MM.1S (cell line): ENCODE data around the gene NANOGP8.
"Not testable (repeated sequence)": the region's sequence is repeated elsewhere in the genome, so short reads cannot be mapped to it uniquely, and the experiment has no call there.

ENCODE experiments used
- DNase-seq: peaks from one replicate; pipeline ENCODE4 v3.0.0-alpha.2; 2015
- H2AFZ ChIP-seq: fragments of 300-600 bp; sonication (generic); 2 replicates; pipeline ENCODE4 v1.6.0; 2016; ENCODE audit warnings: antibody characterized with exemption, low read length
- H3F3A ChIP-seq: fragments of 300-600 bp; sonication (generic); 2 replicates; pipeline ENCODE4 v1.6.1; 2016; ENCODE audit warnings: mild to moderate bottlenecking, antibody characterized with exemption, low read length, moderate library complexity, mixed read lengths; ENCODE audit not compliant: insufficient read depth
- H3K27ac ChIP-seq: fragments of 300-600 bp; sonication (generic); 2 replicates; pipeline ENCODE4 v1.5.1; 2016; ENCODE audit warnings: mild to moderate bottlenecking, low read length
- H3K27me3 ChIP-seq: fragments of 300-600 bp; sonication (generic); replicated peaks from 2 replicates; pipeline ENCODE4 v1.6.0; 2016; ENCODE audit warnings: low read length; ENCODE audit not compliant: insufficient read depth
- H3K36me3 ChIP-seq: fragments of 300-600 bp; sonication (generic); replicated peaks from 2 replicates; pipeline ENCODE4 v1.6.1; 2016; ENCODE audit warnings: mild to moderate bottlenecking, low read length, mixed read lengths; ENCODE audit not compliant: insufficient read depth
- H3K4me1 ChIP-seq: fragments of 300-600 bp; sonication (generic); 2 replicates; pipeline ENCODE4 v1.6.1; 2016; ENCODE audit warnings: low read length, mixed read lengths
- H3K4me2 ChIP-seq: fragments of 300-600 bp; sonication (generic); 2 replicates; pipeline ENCODE4 v1.6.0; 2016; ENCODE audit warnings: low read depth, low read length
- H3K4me3 ChIP-seq: fragments of 300-600 bp; sonication (generic); 2 replicates; pipeline ENCODE4 v1.5.1; 2016; ENCODE audit warnings: low read length, mixed read lengths
- H3K79me2 ChIP-seq: fragments of 300-600 bp; sonication (generic); 2 replicates; pipeline ENCODE4 v1.6.1; 2016; ENCODE audit warnings: mixed run types, low read length, mixed read lengths
- H3K9ac ChIP-seq: fragments of 300-600 bp; sonication (generic); 2 replicates; pipeline ENCODE4 v1.6.1; 2016; ENCODE audit warnings: low read length, mixed read lengths
- H3K9me2 ChIP-seq: fragments of 300-600 bp; sonication (generic); replicated peaks from 2 replicates; pipeline ENCODE4 v1.6.1; 2016; ENCODE audit warnings: mild to moderate bottlenecking, low read length, mixed read lengths; ENCODE audit not compliant: insufficient read depth
- H3K9me3 ChIP-seq: fragments of 300-600 bp; sonication (generic); replicated peaks from 2 replicates; pipeline ENCODE4 v1.6.1; 2016; ENCODE audit warnings: mild to moderate bottlenecking, low read length, mixed read lengths; ENCODE audit not compliant: insufficient read depth
- H4K20me1 ChIP-seq: fragments of 300-600 bp; sonication (generic); 2 replicates; pipeline ENCODE4 v1.6.1; 2016; ENCODE audit warnings: mild to moderate bottlenecking, low read length, moderate library complexity, mixed read lengths; ENCODE audit not compliant: insufficient read depth
- EZH2 ChIP-seq: fragments of 300-600 bp; sonication (generic); optimal IDR thresholded peaks from 2 replicates; pipeline ENCODE3; 2017; ENCODE audit warnings: low read depth, mild to moderate bottlenecking, antibody characterized with exemption, low read length, mixed read lengths
- EZH2phosphoT487 ChIP-seq: fragments of 300-600 bp; sonication (generic); IDR thresholded peaks from 2 replicates; pipeline ENCODE4 v1.6.1; 2018; ENCODE audit warnings: antibody characterized with exemption, low read length
- TF ChIP-seq, protein P1 (sequence below): fragments of 300-600 bp; sonication (generic); IDR thresholded peaks from 2 replicates; pipeline ENCODE4 v1.5.1; 2016; ENCODE audit warnings: antibody characterized with exemption, low read length, mixed read lengths

NANOGP8 gene, protein sequence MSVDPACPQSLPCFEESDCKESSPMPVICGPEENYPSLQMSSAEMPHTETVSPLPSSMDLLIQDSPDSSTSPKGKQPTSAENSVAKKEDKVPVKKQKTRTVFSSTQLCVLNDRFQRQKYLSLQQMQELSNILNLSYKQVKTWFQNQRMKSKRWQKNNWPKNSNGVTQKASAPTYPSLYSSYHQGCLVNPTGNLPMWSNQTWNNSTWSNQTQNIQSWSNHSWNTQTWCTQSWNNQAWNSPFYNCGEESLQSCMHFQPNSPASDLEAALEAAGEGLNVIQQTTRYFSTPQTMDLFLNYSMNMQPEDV

DNA sequence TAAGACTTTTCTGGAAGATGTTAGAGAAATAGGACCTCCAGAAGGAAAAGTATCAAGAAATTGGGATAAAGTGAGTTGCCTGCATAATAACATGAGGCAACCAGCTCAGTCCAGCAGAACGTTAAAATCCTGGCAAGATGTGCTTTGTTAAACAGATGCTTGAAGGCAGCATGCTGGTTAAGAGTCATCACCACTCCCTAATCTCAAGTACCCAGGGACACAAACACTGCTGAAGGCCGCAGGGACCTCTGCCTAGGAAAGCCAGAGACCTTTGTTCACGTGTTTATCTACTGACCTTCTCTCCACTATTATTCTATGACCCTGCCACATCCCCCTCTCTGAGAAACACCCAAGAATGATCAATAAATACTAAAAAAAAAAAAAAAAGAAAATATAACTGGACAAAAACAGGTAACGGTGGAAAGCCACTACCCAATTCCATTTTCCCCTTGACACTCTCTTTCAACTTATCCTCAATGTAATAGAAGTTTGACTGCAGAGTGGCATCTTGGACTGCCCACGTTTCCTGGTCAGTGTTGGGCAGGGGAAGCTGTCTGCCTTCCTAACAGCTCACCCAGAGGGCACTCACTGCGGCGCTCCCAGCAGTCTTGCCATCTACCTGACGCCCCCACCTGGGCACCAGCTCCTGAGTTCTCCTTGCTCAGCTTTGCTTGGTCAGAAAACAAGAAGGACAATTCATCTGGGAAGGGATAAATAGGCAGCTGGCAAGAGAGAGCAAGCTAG lies at the start of gene NANOGP8:
Gene NANOGP8 (minus strand): TSS at position 120 of the 744 bp plus-strand sequence. CDS start 185 bp downstream, outside the sequence.
- H3F3A ChIP-seq, H4K20me1 ChIP-seq, H3K4me3 ChIP-seq, DNase-seq, H3K9ac ChIP-seq, H3K79me2 ChIP-seq, H3K9me2 ChIP-seq, H3K4me1 ChIP-seq, H3K9me3 ChIP-seq, H3K4me2 ChIP-seq, H2AFZ ChIP-seq, H3K27ac ChIP-seq, H3K27me3 ChIP-seq, H3K36me3 ChIP-seq: not testable (repeated sequence)

DNA sequence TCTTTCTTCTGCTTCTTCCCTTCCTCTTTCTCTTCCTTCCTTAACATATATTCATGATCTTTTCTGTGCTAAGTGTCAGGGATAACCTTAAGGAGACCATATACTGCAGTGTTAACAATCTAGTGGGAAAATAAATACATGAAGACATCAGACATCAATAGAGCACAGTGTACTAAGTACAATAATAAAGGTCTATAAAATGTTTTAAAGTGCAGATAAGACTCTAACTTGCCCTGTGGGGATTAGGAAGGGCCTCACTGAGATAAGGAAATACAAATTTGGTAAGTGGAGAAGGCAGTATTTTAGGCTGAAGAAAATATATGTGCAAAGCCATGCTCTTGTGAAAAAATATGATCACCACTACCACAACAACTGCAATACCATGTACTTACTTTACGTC lies 49.2 kb upstream of the NANOGP8 start:
- no peaks in the 10 kb centered on the region for H3K9me2 ChIP-seq
- H3K27ac ChIP-seq = no peak overlapping the region
- no peaks in the 10 kb centered on the region for H4K20me1 ChIP-seq
- no peak overlapping the region for H3K4me3 ChIP-seq
- H3K9me3 ChIP-seq = no peaks in the 10 kb centered on the region
- H3F3A ChIP-seq = no peaks in the 10 kb centered on the region
- no peak overlapping the region for H2AFZ ChIP-seq
- no peaks in the 10 kb centered on the region for H3K36me3 ChIP-seq
- H3K4me1 ChIP-seq = peaks cover 7% of the 10 kb centered on the region; the same call in 1 of the 2 replicates
- TF ChIP-seq, protein P1, sequence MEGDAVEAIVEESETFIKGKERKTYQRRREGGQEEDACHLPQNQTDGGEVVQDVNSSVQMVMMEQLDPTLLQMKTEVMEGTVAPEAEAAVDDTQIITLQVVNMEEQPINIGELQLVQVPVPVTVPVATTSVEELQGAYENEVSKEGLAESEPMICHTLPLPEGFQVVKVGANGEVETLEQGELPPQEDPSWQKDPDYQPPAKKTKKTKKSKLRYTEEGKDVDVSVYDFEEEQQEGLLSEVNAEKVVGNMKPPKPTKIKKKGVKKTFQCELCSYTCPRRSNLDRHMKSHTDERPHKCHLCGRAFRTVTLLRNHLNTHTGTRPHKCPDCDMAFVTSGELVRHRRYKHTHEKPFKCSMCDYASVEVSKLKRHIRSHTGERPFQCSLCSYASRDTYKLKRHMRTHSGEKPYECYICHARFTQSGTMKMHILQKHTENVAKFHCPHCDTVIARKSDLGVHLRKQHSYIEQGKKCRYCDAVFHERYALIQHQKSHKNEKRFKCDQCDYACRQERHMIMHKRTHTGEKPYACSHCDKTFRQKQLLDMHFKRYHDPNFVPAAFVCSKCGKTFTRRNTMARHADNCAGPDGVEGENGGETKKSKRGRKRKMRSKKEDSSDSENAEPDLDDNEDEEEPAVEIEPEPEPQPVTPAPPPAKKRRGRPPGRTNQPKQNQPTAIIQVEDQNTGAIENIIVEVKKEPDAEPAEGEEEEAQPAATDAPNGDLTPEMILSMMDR = no peak
- TF ChIP-seq EZH2 (no peak), EZH2phosphoT487 (no peak)
- H3K27me3 ChIP-seq = no peaks in the 10 kb centered on the region
- no peak overlapping the region for H3K4me2 ChIP-seq
- no peaks in the 10 kb centered on the region for H3K79me2 ChIP-seq
- DNase-seq = no peak
- H3K9ac ChIP-seq = no peak overlapping the region

GRCh38 chr15:35130245-35130644 lies 45.1 kb upstream of the NANOGP8 start:
- no peak overlapping the region for H2AFZ ChIP-seq
- TF ChIP-seq EZH2phosphoT487 = no peak
- TF ChIP-seq, protein P1 = no peak
- no peak for TF ChIP-seq EZH2
- no peaks in the 10 kb centered on the region for H3K9me3 ChIP-seq
- no peak overlapping the region for H3K4me3 ChIP-seq
- H3F3A ChIP-seq = no peaks in the 10 kb centered on the region
- no peaks in the 10 kb centered on the region for H3K4me1 ChIP-seq
- no peak for DNase-seq
- no peak overlapping the region for H3K27ac ChIP-seq
- no peaks in the 10 kb centered on the region for H3K9me2 ChIP-seq
- H3K36me3 ChIP-seq = no peaks in the 10 kb centered on the region
- H3K27me3 ChIP-seq = no peaks in the 10 kb centered on the region
- no peaks in the 10 kb centered on the region for H4K20me1 ChIP-seq
- H3K4me2 ChIP-seq = no peak overlapping the region
- H3K79me2 ChIP-seq = no peaks in the 10 kb centered on the region
- H3K9ac ChIP-seq = no peak overlapping the region

- H3K4me2 ChIP-seq = no peak overlapping the region
- H3F3A ChIP-seq = no peaks in the 10 kb centered on the region
- H3K4me3 ChIP-seq = no peak overlapping the region
- H3K9me3 ChIP-seq = no peaks in the 10 kb centered on the region
- no peaks in the 10 kb centered on the region for H3K4me1 ChIP-seq
- H2AFZ ChIP-seq = no peak overlapping the region
- no peak overlapping the region for H3K9ac ChIP-seq
- no peaks in the 10 kb centered on the region for H3K36me3 ChIP-seq
- H3K27ac ChIP-seq = no peak overlapping the region
- no peak for TF ChIP-seq EZH2phosphoT487
- TF ChIP-seq, protein P1 = no peak
- TF ChIP-seq EZH2 = no peak
- no peaks in the 10 kb centered on the region for H3K9me2 ChIP-seq
- H3K79me2 ChIP-seq = no peaks in the 10 kb centered on the region
- no peaks in the 10 kb centered on the region for H3K27me3 ChIP-seq
- DNase-seq = no peak
- no peaks in the 10 kb centered on the region for H4K20me1 ChIP-seq
Observed at GRCh38 chr15:35129361-35129760, 44.3 kb upstream of the NANOGP8 start.
